Daoy (cell line): ENCODE data around the gene ZNF33A. TPM values are rescaled to one million over a fixed set of nuclear protein-coding genes. Genes with fewer than 3 reads are reported as not detected.
A peak's percentile ranks its signal among the peaks of the same experiment; 100 is the strongest.
"Not testable (repeated sequence)": the region's sequence is repeated elsewhere in the genome, so short reads cannot be mapped to it uniquely, and the experiment has no call there.

Source experiments
- DNase-seq: peaks from one replicate; pipeline ENCODE4 v3.0.0-alpha.2; 2015; ENCODE audit warnings: low read depth
- total RNA-seq: library from RNA; depleted of rRNA; stranded (reverse); fragments of >200 nt; shearing (Covaris generic); gene quantifications from 2 replicates; pipeline ENCODE4 v1.2.3, GENCODE V29; 2014; rRNA removed

The ZNF33A gene
- 4.8 and 11.0 TPM in 2 replicates for total RNA-seq

- DNase-seq = peak; percentile 92
These were observed at the start of gene ZNF33A for GRCh38 chr10:38010119-38010903. Gene ZNF33A, plus strand, starts transcription at chr10:38010675. Its CDS starts 1,667 bp downstream, at chr10:38012342.

GRCh38 chr10:37965006-37965405 is 45.5 kb upstream of the ZNF33A start:
- no peak for DNase-seq

GRCh38 chr10:37972396-37972795 is 38.1 kb upstream of the ZNF33A start:
- no peak for DNase-seq

- peak; percentile 3 for DNase-seq
These were observed 35.0 kb upstream of the ZNF33A start for GRCh38 chr10:37975401-37975991.

- DNase-seq = peak; percentile 95
These were observed 34.2 kb upstream of the ZNF33A start, which contains the start of gene ZNF25 for GRCh38 chr10:37976091-37976879. Gene ZNF25, minus strand, starts transcription at chr10:37976647. Its CDS starts 4,925 bp downstream, at chr10:37971722.

GRCh38 chr10:37976880-37977203 is 33.6 kb upstream of the ZNF33A start:
- no peak for DNase-seq

GRCh38 chr10:37991655-37992054 is 18.8 kb upstream of the ZNF33A start:
- no peak for DNase-seq

GRCh38 chr10:37992083-37992482 is 18.4 kb upstream of the ZNF33A start:
- DNase-seq = no peak

GRCh38 chr10:37998920-37999319 is 11.6 kb upstream of the ZNF33A start:
- not testable (repeated sequence) for DNase-seq

- DNase-seq = not testable (repeated sequence)
These were observed 10.0 kb upstream of the ZNF33A start for GRCh38 chr10:38000474-38000873.

- DNase-seq = no peak
These were observed 7.4 kb upstream of the ZNF33A start for GRCh38 chr10:38003026-38003425.

- no peak for DNase-seq
These were observed 6.9 kb upstream of the ZNF33A start for GRCh38 chr10:38003588-38003987.

- DNase-seq = no peak
These were observed 2.9 kb upstream of the ZNF33A start for GRCh38 chr10:38007551-38007950.

- DNase-seq = no peak
These were observed 2.5 kb upstream of the ZNF33A start for GRCh38 chr10:38007991-38008390.

GRCh38 chr10:38016354-38016753 is 5.9 kb downstream of the ZNF33A start:
- DNase-seq = no peak

- not testable (repeated sequence) for DNase-seq
These were observed 8.6 kb downstream of the ZNF33A start for GRCh38 chr10:38019124-38019523.

- DNase-seq = no peak
These were observed 14.8 kb downstream of the ZNF33A start for GRCh38 chr10:38025283-38025682.

GRCh38 chr10:38027986-38028385 is 17.5 kb downstream of the ZNF33A start:
- DNase-seq = peak; percentile 37

GRCh38 chr10:38032886-38033285 is 22.4 kb downstream of the ZNF33A start:
- no peak for DNase-seq

- peak; percentile 3 for DNase-seq
These were observed 27.8 kb downstream of the ZNF33A start for GRCh38 chr10:38038107-38038931.

- no peak for DNase-seq
These were observed 28.4 kb downstream of the ZNF33A start for GRCh38 chr10:38038932-38039245.

GRCh38 chr10:38043516-38043915 is 33.0 kb downstream of the ZNF33A start:
- no peak for DNase-seq
